Osteocyte (in vitro differentiated cells): Measurements from ENCODE around the gene PSMC6. TPM values are rescaled to one million over a fixed set of nuclear protein-coding genes. Genes with fewer than 3 reads are reported as not detected.
"Not testable (repeated sequence)": the region's sequence is repeated elsewhere in the genome, so short reads cannot be mapped to it uniquely, and the experiment has no call there.

ENCODE experiments used
- DNase-seq: peaks from one replicate; pipeline ENCODE4 v3.0.0; 2021; ENCODE audit warnings: mixed read lengths; ENCODE audit not compliant: unreplicated experiment; ENCODE audit errors: extremely low spot score
- H3K27ac Mint-ChIP-seq: one replicate; pipeline ENCODE4 v1.8.0; 2021; ENCODE audit warnings: mild to moderate bottlenecking, mixed read lengths; ENCODE audit not compliant: unreplicated experiment
- H3K27me3 Mint-ChIP-seq: one replicate; pipeline ENCODE4 v1.8.0; 2021; ENCODE audit warnings: mixed read lengths; ENCODE audit not compliant: unreplicated experiment
- H3K36me3 Mint-ChIP-seq: one replicate; pipeline ENCODE4 v1.8.0; 2021; ENCODE audit warnings: mixed read lengths; ENCODE audit not compliant: unreplicated experiment
- H3K4me1 Mint-ChIP-seq: one replicate; pipeline ENCODE4 v1.8.0; 2021; ENCODE audit warnings: mixed read lengths; ENCODE audit not compliant: unreplicated experiment
- H3K4me3 Mint-ChIP-seq: one replicate; pipeline ENCODE4 v1.8.0; 2021; ENCODE audit warnings: mild to moderate bottlenecking, moderate library complexity, mixed read lengths; ENCODE audit not compliant: unreplicated experiment
- H3K9me3 Mint-ChIP-seq: one replicate; pipeline ENCODE4 v1.8.0; 2021; ENCODE audit warnings: mixed read lengths; ENCODE audit not compliant: unreplicated experiment
- CTCF ChIP-seq: fragments of 200-600 bp; sonication (generic); IDR thresholded peaks from 2 replicates; pipeline ENCODE4 v1.5.0; 2021; ENCODE audit warnings: antibody characterized with exemption, mild to moderate bottlenecking, moderate library complexity
- total RNA-seq: library from RNA; stranded (reverse); gene quantifications from 2 replicates; pipeline ENCODE4 v1.2.1, GENCODE V29; 2021

PSMC6 gene
- total RNA-seq, 1 donor from 2014 or later: 79.8 TPM

- H3K36me3 Mint-ChIP-seq: peaks cover 14% of the 10 kb centered on the region
- no peaks in the 10 kb centered on the region for H3K9me3 Mint-ChIP-seq
- no peak for TF ChIP-seq CTCF
- peaks cover 6% of the 10 kb centered on the region for H3K4me1 Mint-ChIP-seq
- DNase-seq: no peak
- no peak overlapping the region for H3K4me3 Mint-ChIP-seq
- H3K27ac Mint-ChIP-seq: no peak overlapping the region
- H3K27me3 Mint-ChIP-seq: no peaks in the 10 kb centered on the region
Observed at GRCh38 chr14:52759145-52759544, 52.1 kb downstream of the PSMC6 start.

GRCh38 chr14:52762923-52763322 is 55.9 kb downstream of the PSMC6 start:
- not testable (repeated sequence) for H3K4me1 Mint-ChIP-seq, DNase-seq, H3K27me3 Mint-ChIP-seq, H3K9me3 Mint-ChIP-seq, H3K4me3 Mint-ChIP-seq, H3K27ac Mint-ChIP-seq
- H3K36me3 Mint-ChIP-seq: peaks cover 25% of the 10 kb centered on the region

- no peak overlapping the region for H3K4me3 Mint-ChIP-seq
- H3K4me1 Mint-ChIP-seq: peaks cover 9% of the 10 kb centered on the region
- no peak overlapping the region for H3K27ac Mint-ChIP-seq
- DNase-seq: no peak
- no peaks in the 10 kb centered on the region for H3K9me3 Mint-ChIP-seq
- H3K27me3 Mint-ChIP-seq: no peaks in the 10 kb centered on the region
- no peak for TF ChIP-seq CTCF
- peaks cover 39% of the 10 kb centered on the region for H3K36me3 Mint-ChIP-seq
Observed at GRCh38 chr14:52767058-52767833, 60.2 kb downstream of the PSMC6 start.

GRCh38 chr14:52769887-52770286 is 62.9 kb downstream of the PSMC6 start:
- Mint-ChIP-seq H3K27ac (no peak overlapping the region), H3K4me1 (peaks cover 2% of the 10 kb centered on the region), H3K4me3 (no peak overlapping the region), H3K36me3 (peaks cover 40% of the 10 kb centered on the region), H3K9me3 (no peaks in the 10 kb centered on the region), H3K27me3 (no peaks in the 10 kb centered on the region)
- no peak for TF ChIP-seq CTCF
- DNase-seq: no peak

GRCh38 chr14:52776816-52777215 is 69.8 kb downstream of the PSMC6 start:
- H3K27me3 Mint-ChIP-seq: no peaks in the 10 kb centered on the region
- no peak for DNase-seq
- H3K4me1 Mint-ChIP-seq: peaks cover 2% of the 10 kb centered on the region
- H3K9me3 Mint-ChIP-seq: no peaks in the 10 kb centered on the region
- no peak overlapping the region for H3K4me3 Mint-ChIP-seq
- no peak for TF ChIP-seq CTCF
- H3K27ac Mint-ChIP-seq: no peak overlapping the region
- H3K36me3 Mint-ChIP-seq: peaks cover 25% of the 10 kb centered on the region

Other genes starting within 250 kb of the PSMC6 start
- gene TXNDC16, start 154.7 kb upstream of the PSMC6 start, total RNA-seq: 21.5 and 22.8 TPM in 2 replicates
- gene GPR137C, start 154.4 kb upstream of the PSMC6 start, total RNA-seq: 2.2 and 3.1 TPM in 2 replicates
- gene ERO1A, start 11.6 kb upstream of the PSMC6 start, total RNA-seq: 38.5 and 38.9 TPM in 2 replicates
- 14.5 and 16.8 TPM in 2 replicates for gene STYX, start 23.0 kb downstream of the PSMC6 start, total RNA-seq
- gene GNPNAT1, start 84.4 kb downstream of the PSMC6 start, total RNA-seq: 26.7 and 30.2 TPM in 2 replicates
- 302 and 304 TPM in 2 replicates for gene FERMT2, start 243.8 kb downstream of the PSMC6 start, total RNA-seq